NCI-H526 treated with DMSO at 0.1 percent for 48 hours (cell line): ENCODE results near the gene PCSK6.
"Not testable (repeated sequence)": the region's sequence is repeated elsewhere in the genome, so short reads cannot be mapped to it uniquely, and the experiment has no call there.

Experiments used
- DNase-seq: peaks from one replicate; lab custom pipeline; 2025; lab: John Stamatoyannopoulos, UW

PCSK6 gene

GRCh38 chr15:101376615-101377395, 112.7 kb downstream of the PCSK6 start:
- no peak for DNase-seq

GRCh38 chr15:101375006-101375405, 114.5 kb downstream of the PCSK6 start:
- not testable (repeated sequence) for DNase-seq

- no peak for DNase-seq
These were observed 115.2 kb downstream of the PCSK6 start for GRCh38 chr15:101374326-101374725.

GRCh38 chr15:101373577-101373976, 115.9 kb downstream of the PCSK6 start:
- DNase-seq = no peak

GRCh38 chr15:101372960-101373525, 116.5 kb downstream of the PCSK6 start:
- no peak for DNase-seq

GRCh38 chr15:101372149-101372577, 117.3 kb downstream of the PCSK6 start:
- no peak for DNase-seq

GRCh38 chr15:101371519-101371918, 118.0 kb downstream of the PCSK6 start:
- no peak for DNase-seq

GRCh38 chr15:101371081-101371480, 118.4 kb downstream of the PCSK6 start:
- DNase-seq = no peak

- DNase-seq = no peak
These were observed 119.0 kb downstream of the PCSK6 start for GRCh38 chr15:101370330-101371024.

- DNase-seq = no peak
These were observed 119.8 kb downstream of the PCSK6 start for GRCh38 chr15:101369676-101370075.

GRCh38 chr15:101368861-101369642, 120.5 kb downstream of the PCSK6 start:
- DNase-seq = no peak

- DNase-seq = no peak
These were observed 121.3 kb downstream of the PCSK6 start for GRCh38 chr15:101368086-101368780.

- no peak for DNase-seq
These were observed 122.7 kb downstream of the PCSK6 start for GRCh38 chr15:101366853-101367252.

GRCh38 chr15:101362986-101363566, 126.4 kb downstream of the PCSK6 start:
- no peak for DNase-seq

- no peak for DNase-seq
These were observed 127.1 kb downstream of the PCSK6 start for GRCh38 chr15:101362359-101362758.

GRCh38 chr15:101361418-101361817, 128.1 kb downstream of the PCSK6 start:
- no peak for DNase-seq

- DNase-seq = no peak
These were observed 130.1 kb downstream of the PCSK6 start for GRCh38 chr15:101359365-101359947.

GRCh38 chr15:101358895-101359294, 130.6 kb downstream of the PCSK6 start:
- DNase-seq = no peak

GRCh38 chr15:101357885-101358284, 131.6 kb downstream of the PCSK6 start:
- DNase-seq = no peak

- no peak for DNase-seq
These were observed 132.2 kb downstream of the PCSK6 start for GRCh38 chr15:101357333-101357732.
